HS-5 (cell line): Measurements from ENCODE around the gene DENND6B.

Source experiments
- DNase-seq: peaks from one replicate; pipeline ENCODE4 v3.0.0-alpha.2; 2012; ENCODE audit warnings: low read depth

DENND6B gene

GRCh38 chr22:50316114-50317065 lies 10.4 kb downstream of the DENND6B start:
- DNase-seq: no peak

GRCh38 chr22:50315289-50316113 lies 11.3 kb downstream of the DENND6B start:
- no peak for DNase-seq

DNA sequence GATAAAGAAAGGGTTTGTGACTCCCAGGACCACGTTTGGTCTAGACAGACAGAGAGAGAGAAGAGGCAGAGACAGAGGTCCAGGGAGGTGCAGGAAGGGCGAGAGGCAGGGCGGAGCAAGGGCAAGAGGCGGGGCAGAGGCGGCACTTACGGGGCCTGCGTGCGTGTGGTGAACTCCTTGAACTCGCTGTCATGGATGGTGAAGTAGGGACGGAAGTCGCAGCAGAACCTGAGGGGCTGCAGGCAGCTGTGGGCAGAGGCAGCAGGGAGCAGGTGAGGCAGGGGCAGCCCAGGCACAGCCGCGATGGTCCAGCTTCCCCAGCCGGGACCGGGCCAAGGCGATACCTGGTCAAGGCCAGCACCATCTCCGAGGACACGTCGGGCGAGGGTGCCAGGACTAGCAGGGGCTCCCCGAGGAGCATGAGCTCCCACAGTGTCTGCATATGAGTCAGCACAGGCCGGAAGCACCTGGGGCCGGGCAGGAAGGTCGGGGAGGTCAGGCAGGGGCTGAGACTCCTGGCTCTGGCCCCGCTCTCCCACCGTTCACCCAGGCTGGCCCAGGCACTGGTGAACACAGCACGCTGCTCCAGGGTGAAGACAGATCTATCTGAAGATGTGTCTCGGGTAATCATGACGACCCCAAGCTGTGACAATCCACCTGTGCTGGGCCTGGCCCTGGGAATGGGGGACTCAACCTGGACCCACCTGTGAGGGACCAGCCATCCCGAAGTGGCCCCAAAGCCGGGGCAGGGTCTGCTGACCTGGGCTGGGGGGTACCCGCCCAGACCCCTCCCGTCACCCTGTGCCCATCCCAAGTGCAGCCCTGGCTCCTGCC lies 12.1 kb downstream of the DENND6B start:
- DNase-seq: no peak

DNA sequence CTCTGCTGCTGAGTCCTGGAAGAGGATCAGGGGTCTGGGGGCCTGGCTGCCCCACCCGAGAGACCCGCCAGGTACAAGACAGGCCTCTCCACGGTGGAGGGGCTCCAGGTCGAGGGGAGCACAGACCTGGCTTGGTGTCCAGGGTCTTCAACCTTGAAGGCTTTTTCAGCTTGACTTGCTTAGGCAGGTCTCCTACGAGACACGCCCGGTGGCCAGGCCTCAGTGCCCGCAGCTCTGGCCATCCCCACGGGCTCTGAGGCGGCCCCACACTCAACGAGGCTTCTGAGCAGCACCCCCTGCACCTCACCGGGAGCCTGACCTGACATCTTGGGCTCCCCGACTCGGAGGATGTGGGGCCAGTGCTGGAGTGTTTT lies 12.7 kb downstream of the DENND6B start:
- no peak for DNase-seq

- DNase-seq: no peak
Observed at GRCh38 chr22:50313600-50313999, 13.2 kb downstream of the DENND6B start.

- DNase-seq: no peak
Observed at GRCh38 chr22:50313021-50313420, 13.8 kb downstream of the DENND6B start.

GRCh38 chr22:50312371-50312770 lies 14.4 kb downstream of the DENND6B start:
- no peak for DNase-seq

- no peak for DNase-seq
Observed at GRCh38 chr22:50311606-50312351, 15.0 kb downstream of the DENND6B start.

GRCh38 chr22:50310949-50311444 lies 15.8 kb downstream of the DENND6B start:
- DNase-seq: no peak

DNA sequence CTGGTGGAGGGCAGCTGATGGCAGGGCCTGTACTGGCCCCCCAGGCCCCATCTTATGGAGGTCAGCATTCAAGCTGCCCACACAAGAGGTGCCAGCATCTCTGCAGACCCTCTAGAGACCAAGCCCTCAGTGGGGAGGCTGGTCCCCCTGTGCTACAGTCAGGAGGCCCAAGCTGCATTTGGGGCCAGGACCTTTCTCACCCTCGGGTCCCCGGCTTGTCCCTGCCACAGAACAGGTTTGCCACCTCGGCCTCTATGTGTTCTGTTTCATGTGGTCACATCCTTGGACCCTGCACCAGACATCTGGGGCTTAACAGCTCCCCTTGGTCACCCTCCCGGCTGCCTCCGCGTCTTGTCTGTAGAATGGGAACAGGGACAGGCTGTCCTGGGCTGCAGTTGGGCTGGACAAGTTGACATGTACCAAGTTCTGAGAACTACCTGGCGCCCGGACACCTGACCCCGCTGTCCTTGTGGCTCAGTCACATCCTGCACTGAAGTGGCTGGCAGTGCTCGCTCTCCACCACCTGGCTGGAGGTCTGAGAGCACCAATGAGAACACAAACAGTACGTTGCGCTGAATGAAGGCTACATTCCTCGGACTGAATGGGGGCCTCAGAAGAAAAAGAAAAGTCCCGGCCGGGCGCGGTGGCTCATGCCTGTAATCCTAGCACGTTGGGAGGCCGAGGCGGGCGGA lies 16.6 kb downstream of the DENND6B start:
- no peak for DNase-seq

DNA sequence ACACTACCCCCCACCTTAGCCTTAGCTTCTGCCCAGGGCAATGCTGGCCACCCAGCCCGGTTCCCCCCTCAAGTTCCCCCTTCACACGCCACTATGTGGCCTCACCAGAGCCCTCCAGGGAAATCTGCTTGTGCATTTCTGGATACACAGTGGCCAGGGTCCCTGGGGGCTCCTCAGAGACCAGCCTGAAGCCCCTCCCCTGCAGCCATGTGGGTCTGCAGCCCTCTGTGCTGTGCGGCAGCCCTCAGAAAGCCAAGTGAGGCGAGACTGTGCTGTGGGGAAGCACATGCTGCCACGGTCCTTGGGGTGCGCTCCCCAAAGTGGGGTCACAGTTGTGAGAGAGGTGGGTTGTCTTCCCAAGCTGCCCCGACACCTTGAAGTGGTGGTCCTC lies 17.2 kb downstream of the DENND6B start:
- DNase-seq: no peak

DNA sequence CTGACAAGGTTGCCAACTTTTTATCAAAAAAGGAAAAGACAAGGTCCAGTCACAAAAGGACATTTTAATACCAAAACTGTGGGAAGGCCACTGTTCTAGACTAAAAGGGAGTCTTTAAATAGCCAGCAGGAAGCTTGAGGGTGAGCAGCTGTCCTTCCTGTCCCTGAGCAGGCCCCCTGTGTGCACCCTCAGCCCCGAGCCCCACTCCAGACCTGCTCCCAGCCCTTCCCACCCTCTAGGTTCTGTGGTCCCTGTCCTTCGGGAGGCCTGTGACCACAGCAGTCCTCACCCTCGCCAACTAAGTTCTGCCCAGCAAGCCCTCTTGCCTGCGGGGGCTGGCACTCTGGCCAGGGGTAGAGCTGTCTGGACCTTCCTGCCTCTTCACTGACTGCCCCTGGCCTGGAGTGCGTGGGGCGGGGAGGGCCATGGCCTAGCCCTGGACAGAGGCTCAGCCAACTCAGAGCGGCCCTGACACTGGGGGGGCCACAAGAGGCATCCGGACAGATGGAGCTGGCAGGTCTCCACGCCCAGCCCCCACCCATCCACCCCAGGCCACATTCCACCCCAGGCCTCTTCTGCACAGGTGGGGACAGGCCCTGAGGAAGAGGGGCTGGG lies 17.7 kb downstream of the DENND6B start:
- no peak for DNase-seq

GRCh38 chr22:50308597-50308935 lies 18.2 kb downstream of the DENND6B start:
- DNase-seq: no peak

DNA sequence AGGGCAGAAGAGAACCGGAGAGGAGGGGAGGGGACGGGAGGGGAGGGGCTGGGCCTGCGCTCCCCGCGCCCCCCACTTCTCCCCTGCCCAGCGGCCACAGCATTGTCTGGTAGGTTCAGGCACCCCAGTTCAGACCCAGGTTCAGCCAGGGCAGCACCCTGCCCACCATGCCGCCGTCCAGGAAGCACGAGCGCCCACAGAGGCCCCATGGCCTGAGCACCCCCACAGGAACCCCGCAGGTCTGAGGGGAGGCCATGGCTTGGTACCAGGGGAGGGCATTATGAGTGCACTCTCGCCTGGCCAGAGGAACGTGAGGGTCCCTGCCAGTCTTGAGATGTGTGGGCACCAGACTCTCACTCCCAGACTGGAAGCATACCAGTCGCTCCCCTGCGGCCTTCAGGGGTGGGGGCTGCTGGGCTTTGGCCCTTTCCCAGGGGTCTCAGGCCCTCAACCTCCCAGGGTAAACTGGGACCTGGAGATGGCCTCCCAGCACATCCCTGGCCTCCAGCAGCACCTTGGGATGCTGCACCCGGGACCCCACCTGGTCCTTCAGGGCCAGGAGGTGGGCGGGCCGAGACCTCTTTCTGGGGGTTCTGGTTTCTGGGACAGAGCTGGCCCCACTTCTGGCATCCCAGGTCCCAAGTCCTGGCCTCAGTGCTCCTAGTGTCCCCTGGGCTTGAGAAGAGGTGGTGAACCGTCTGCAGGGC lies 18.8 kb downstream of the DENND6B start:
- DNase-seq: no peak

DNA sequence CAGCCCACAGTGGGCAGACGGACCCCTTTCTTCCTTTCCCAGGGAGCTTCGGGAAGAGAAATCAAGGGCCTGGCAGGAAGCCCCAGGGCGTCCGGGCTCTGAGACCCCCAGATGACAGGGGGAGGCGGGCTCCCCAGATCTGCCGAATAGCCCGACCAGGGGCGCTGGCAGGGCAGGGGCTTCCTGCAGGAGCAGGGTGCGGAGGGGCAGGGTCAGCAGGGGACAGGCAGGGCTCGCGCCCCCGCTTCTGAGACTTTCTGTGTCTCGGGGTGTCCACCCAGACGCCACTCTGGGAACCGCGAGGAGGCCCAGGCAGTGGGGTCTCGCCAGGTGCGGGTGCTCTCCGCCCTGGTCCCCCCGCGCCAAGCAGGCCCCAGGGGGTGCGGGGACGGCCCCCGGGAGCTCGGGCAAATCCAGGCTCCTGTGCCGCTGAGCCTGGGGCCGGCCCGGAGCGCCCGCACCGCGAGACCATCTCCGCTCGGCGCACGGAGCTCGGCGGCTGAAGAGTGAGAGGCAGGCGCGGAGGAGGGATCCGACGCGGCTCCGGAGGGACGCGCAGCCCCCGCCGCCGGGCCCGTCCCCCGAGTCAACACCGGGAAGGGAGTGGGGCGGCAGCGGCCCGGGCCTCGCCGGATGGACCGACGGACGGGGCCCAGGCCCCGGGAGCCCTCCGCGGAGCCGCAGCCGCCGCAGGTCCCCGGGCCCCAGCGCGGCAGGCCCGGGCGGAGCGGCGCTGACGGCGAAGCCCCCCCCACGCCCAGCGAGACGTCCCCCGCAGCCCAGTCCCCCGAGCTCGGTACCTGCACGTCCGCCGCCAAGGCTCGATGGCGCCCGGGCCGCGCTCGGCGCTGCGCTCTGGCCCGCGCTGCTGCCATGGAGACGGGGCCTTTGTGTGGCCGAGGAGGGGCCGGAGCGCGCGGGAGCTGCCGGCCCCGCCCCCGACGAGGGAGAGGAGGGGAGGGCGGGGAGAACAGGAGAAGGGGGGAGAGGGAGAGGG lies 19.8 kb downstream of the DENND6B start, which contains the start of gene PLXNB2:
Gene PLXNB2 (minus strand): TSS at position 894 of the 997 bp plus-strand sequence. CDS start 17,062 bp downstream, outside the sequence.
- no peak for DNase-seq

DNA sequence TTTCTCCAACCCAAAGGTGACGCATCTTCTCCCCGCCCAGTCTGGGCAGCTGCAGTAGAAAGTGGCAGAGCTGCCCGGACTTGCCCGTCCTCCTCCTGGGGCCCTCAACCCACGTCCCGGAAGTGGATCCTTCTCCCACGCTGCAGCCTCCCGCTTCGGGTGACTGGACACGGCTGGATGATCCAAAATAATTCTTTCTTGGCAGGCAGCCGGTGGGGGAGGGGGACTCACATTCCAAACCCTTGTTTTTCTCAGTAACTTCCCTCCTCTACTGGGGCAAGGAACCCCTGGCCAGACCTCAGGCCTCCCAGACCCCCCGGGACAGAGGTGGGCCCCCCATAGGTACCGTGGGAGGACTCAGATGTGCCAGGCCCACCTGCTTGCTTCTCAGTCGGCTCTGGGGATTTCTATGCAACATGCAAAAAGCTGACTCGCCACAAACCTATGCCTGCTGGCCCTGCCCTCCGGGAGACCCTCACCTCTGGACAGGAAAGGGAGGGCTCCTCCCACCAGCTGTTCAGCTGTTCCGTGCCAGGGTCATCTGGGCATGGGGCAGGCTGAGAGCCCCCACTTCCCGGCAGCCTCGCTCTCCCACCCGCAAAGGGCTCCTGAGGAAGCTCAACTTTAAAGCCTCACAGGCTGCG lies 20.8 kb downstream of the DENND6B start:
- DNase-seq: peak; percentile 81

DNA sequence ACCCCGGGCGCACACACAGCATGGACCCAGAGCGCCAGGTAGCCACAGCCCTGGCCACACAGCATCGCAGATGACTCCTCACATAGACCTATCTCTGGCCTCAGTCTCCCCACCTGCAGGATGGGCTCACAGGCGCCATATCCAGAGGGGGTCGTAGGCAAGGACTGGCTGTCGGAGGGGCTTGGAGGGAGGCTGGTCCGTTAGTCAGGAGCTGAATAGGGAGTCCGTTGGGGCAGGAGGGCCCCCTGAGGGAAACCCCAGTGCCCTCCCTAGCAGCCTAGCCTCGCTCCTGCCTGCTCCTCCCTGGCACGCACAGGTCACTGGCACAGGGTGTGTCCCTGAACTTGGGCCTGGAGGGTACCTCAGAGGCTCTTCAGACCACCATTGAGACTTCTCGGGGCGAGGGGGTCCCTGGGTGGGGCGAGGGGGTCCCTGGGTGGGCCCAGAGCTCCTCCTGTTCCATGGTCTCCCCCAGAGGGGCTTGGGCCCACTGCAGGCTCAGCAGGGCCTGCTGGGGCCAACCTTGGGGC lies 21.4 kb downstream of the DENND6B start:
- DNase-seq: no peak
